ENCODE data around the gene PDE4D.

Gene PDE4D

GRCh38 chr5:59158637-59159391, 734.7 kb downstream of the PDE4D start:
- no peak for DNase-seq

- DNase-seq, result no peak
These were observed 735.4 kb downstream of the PDE4D start for GRCh38 chr5:59158165-59158564.

GRCh38 chr5:59157068-59157467, 736.5 kb downstream of the PDE4D start:
- no peak for DNase-seq

GRCh38 chr5:59152701-59153245, 740.8 kb downstream of the PDE4D start:
- DNase-seq, result no peak

- no peak for DNase-seq
These were observed 742.2 kb downstream of the PDE4D start for GRCh38 chr5:59151162-59151889.

- no peak for DNase-seq
These were observed 743.7 kb downstream of the PDE4D start for GRCh38 chr5:59149827-59150226.

GRCh38 chr5:59149271-59149670, 744.3 kb downstream of the PDE4D start:
- no peak for DNase-seq

- no peak for DNase-seq
These were observed 746.8 kb downstream of the PDE4D start for GRCh38 chr5:59146729-59147128.

GRCh38 chr5:59143926-59144333, 749.6 kb downstream of the PDE4D start:
- DNase-seq, result no peak

GRCh38 chr5:59142927-59143326, 750.6 kb downstream of the PDE4D start:
- DNase-seq, result no peak

- DNase-seq, result no peak
These were observed 751.4 kb downstream of the PDE4D start for GRCh38 chr5:59142138-59142537.

GRCh38 chr5:59140133-59140532, 753.4 kb downstream of the PDE4D start:
- DNase-seq, result no peak

GRCh38 chr5:59139695-59140094, 753.8 kb downstream of the PDE4D start:
- DNase-seq, result no peak

- DNase-seq, result no peak
These were observed 755.0 kb downstream of the PDE4D start for GRCh38 chr5:59138509-59138908.

GRCh38 chr5:59137846-59138245, 755.7 kb downstream of the PDE4D start:
- DNase-seq, result no peak

GRCh38 chr5:59136549-59136948, 757.0 kb downstream of the PDE4D start:
- DNase-seq, result no peak

GRCh38 chr5:59134471-59135163, 758.9 kb downstream of the PDE4D start:
- no peak for DNase-seq

- DNase-seq, result no peak
These were observed 759.7 kb downstream of the PDE4D start for GRCh38 chr5:59133764-59134261.

- no peak for DNase-seq
These were observed 761.4 kb downstream of the PDE4D start for GRCh38 chr5:59132131-59132530.

GRCh38 chr5:59130431-59130830, 763.1 kb downstream of the PDE4D start:
- DNase-seq, result no peak

GRCh38 chr5:59128646-59129290, 764.8 kb downstream of the PDE4D start:
- DNase-seq, result no peak

- peak; percentile 70 for DNase-seq
These were observed 766.6 kb downstream of the PDE4D start for GRCh38 chr5:59126708-59127573.

Measured in retina (tissue), 1 donor.